HG02642 (cell line): ENCODE measurements around the gene SLC2A1.

Experiments used
- ATAC-seq: cut with Tn5 transposase; IDR thresholded peaks from one replicate; pipeline ENCODE4 v1.9.1; 2021; ENCODE audit warnings: mild to moderate bottlenecking; ENCODE audit not compliant: unreplicated experiment, poor library complexity

The SLC2A1 gene

DNA sequence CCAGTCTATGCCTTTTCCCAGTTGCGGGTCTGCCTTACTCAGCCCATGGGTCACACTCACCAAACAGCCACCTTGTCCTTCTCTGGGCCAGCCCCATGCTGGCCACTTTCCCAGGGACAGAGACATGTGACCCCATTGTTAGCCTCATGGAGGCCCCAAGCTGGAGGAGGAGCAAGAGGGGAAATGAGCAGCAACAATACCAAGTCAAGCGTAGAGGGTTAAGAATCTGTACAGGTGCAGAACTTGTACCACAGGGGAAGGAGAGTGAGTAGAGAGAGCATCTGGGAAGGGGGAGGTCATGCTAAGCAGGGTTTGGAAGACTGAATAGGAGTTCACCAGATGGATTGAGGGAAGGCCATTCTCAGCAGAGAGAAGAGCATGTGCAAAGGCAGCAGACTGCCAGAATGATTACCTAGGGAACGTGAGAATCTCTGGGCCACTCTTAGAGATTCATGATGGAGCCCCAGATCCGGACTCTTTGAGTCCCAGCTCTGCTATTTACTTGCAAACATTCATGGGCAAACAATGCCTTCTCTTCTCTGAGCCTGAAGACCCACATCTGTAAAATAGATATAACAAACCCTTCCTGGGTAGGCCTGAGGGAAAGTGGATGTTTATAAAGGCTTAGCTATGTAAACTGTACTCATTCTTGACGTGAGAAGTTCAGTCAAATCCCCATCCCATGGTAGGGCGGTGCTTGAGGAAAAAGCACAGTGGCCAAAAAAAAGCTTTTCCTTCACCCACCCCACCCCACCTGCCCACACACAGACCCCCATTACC lies 2.8 kb upstream of the SLC2A1 start:
- ATAC-seq, result no peak

- ATAC-seq, result no peak
These were observed 2.1 kb upstream of the SLC2A1 start for GRCh38 chr1:42960566-42961311.

DNA sequence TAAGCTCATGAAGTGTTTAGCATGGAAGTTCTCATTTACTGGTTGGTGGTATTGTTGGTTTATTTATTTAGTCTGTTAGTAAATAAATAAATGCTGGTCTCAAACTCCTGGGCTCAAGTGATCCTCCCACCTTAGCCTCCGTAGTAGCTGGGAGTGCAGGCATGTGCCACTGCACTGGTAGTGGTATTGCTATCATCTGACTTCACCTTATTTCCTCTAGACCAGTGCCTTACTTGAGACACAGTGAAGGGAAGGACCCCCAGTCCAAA lies 1.4 kb upstream of the SLC2A1 start:
- no peak for ATAC-seq

GRCh38 chr1:42957880-42958487 lies 684 bp downstream of the SLC2A1 start:
- ATAC-seq, result peak; percentile 53

GRCh38 chr1:42957229-42957879 lies 1.3 kb downstream of the SLC2A1 start:
- ATAC-seq, result no peak

DNA sequence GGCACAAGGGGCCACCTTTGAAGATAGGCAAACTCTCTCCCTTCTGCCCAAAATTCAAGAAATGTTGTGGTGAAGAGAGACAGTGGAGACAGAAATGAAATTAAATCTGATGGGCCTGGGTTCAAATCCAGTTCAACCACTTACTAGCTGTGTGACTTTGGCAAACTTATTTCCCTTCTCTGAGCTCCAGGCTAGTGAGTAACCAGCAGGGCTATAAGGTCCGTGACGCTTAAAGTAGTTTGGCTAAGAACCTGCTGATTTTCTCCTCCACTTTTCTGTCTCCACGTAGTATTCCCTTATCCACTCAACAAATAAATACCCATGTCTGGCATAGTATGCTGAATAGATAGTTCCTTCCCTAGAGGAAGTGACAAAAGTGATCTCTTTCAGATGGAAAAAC lies 1.9 kb downstream of the SLC2A1 start:
- no peak for ATAC-seq

- ATAC-seq, result no peak
These were observed 3.2 kb downstream of the SLC2A1 start for GRCh38 chr1:42955311-42956063.

GRCh38 chr1:42953182-42954180 lies 5.2 kb downstream of the SLC2A1 start:
- no peak for ATAC-seq

GRCh38 chr1:42952303-42953001 lies 6.2 kb downstream of the SLC2A1 start:
- ATAC-seq, result peak; percentile 69

DNA sequence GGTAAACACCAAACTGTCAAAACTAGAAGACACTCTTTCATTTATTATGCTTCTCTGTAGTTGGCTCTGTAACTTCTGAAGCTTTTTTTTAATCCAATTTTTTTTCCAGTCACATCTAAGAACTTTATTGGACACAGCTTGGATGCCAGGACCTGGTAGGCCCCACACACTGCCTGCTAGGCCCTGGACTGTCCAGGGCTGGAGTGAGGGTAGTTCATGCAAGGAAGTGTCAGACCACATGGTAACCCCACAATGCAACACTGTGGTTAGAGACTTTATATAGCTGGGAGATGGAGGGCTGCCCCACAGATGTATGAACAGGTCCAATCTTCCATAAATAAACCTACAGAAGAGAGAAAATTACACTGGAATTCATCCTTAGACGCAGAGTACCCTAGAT lies 7.1 kb downstream of the SLC2A1 start:
- no peak for ATAC-seq

DNA sequence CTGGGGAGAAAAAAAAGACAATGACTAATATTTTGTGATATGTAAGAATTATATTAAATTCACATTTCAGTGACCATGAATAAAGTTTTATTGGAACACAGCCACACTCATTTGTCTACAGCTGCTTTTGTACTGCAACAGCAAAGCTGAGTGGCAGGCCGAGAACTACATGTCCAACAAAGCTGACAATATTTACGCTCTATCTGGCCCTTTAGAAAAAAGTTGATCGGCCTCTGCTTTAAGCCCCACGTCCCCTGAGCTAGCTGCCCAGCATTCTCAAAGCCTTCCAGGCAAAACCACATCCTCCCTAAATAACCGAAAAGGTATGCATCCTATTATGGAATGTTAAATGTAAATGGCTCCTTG lies 8.6 kb downstream of the SLC2A1 start:
- no peak for ATAC-seq

DNA sequence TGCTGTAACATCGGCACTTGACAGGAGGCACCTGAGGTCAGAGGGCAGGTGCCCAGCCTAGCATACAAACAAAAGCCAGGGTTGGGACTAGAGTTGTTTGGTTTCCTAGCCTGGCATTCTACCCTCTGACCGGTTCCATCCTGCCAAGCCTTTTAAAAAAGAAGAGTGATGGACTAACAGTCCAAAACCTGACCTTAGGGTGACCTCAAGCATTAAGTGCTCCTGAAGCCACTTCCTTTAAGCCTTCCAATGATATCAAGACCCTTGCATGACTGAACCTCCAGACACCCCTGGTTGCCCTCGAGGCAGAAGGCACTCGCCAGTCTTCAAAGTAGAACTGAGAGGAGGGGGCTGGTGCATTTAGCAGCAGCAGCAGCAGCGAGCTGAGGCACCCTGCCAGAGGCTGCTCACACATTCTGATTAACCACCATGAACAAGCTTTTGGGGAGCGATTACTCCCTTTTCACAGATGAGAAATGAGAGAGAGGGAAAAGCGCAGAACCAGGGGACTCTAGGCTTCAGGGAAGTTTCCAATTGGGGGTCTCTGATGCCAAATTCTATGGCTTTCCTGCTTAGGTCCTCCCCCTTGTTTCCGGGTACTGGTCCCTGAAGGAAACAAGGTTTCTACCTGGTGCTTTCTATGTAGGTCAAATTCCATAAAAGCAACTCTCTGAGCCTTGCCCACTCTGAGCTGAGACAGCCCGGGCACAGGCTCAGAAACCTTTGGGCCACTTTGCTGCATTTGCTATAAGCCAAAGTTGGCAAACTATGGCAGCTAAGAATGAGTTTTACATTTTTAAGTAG lies 9.2 kb downstream of the SLC2A1 start:
- no peak for ATAC-seq

DNA sequence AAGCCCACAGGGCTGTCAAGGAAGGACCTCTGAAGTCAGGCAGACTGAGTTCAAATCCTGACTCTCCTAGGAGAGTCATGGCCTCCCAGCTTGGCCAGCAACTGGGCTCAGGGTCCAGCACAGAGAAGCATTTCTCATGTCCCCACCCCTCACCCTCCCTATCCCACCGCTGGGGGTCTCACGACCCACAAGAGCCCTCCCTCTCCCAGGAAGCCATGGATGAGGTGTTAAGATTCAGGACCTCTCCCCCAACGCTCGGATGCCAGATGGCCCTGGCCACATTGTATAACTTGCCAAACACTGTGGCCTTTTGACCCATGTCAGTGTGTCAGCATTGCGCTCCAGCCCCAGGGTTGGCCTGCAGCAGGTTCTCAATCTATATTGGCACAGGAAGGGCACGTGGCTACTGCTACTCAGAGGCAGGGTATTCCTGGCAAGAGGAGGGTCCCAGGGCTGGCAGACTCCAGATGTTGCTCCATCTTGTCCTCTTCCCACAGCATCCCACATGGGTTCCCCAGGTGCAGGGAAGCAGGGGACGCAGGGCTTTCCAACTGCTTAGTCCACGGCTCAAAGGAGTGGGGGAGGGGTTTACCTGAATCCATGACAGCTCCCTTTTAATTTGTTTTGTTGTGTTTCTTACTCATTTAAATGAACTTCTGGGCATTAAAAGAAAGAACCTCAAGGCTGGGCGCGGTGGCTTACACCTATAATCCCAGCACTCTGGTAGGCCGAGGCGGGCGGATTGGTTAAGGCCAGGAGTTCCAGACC lies 10.5 kb downstream of the SLC2A1 start:
- no peak for ATAC-seq

DNA sequence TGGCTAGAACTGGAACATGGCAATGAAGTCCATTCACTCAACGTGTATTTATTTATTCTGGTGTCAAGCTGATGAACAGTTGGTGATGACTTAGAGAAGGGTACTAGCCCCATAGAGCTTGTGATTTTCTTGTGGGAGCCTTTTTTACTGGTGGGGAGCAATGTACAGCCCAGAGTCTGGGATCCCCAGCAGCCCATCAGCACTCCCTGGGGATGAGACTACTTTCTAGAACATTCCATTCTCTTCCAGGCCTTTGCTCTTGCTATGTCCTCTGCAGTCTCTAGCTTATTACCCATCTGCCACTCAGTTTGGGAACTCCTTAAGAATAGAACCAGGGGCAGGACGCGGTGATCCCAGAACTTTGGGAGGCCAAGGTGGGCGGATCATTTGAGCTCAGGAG lies 11.6 kb downstream of the SLC2A1 start:
- no peak for ATAC-seq

GRCh38 chr1:42946120-42946898 lies 12.4 kb downstream of the SLC2A1 start:
- no peak for ATAC-seq

DNA sequence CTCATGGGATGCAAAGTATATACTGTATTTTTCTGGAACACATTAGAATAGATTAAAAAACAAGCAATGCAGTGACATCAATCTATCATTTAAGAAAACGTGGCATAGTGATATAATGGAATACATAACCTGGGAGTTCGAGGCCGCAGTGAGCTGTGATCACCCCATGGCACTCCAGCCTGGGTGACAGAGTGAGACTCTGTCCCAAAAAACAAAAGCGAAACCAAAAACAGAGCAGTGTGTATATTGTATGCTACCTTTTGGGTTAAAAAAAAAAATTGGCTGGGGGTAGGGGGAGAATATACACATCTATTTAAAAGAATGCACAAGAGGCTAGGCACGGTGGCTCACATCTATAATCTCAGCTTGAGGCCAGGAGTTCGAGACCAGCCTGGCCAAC lies 13.5 kb downstream of the SLC2A1 start:
- ATAC-seq, result no peak
